Fibroblast of lung (primary cell): ENCODE results near the gene SF3B4. TPM values are rescaled to one million over a fixed set of nuclear protein-coding genes. Genes with fewer than 3 reads are reported as not detected.

Source experiments
- DNase-seq, 2 donors: peaks; one replicate each; pipeline versions ENCODE4 v3.0.0 to v3.0.0-alpha.2; 2010; ENCODE audit warnings: low read depth in 2 of 2
- H2AFZ ChIP-seq: 2 replicates; pipeline ENCODE4 v1.5.1; 2012; ENCODE audit warnings: low read length, control low read depth, inconsistent platforms
- H3K27ac ChIP-seq: 2 replicates; pipeline ENCODE4 v1.5.1; 2011; ENCODE audit warnings: low read length, control low read depth; ENCODE audit not compliant: insufficient read depth
- H3K27me3 ChIP-seq: 2 replicates; pipeline ENCODE4 v1.5.1; 2011; ENCODE audit warnings: mild to moderate bottlenecking, low read length; ENCODE audit not compliant: control insufficient read depth, insufficient read depth
- H3K36me3 ChIP-seq: 2 replicates; pipeline ENCODE4 v1.5.1; 2011; ENCODE audit warnings: low read length; ENCODE audit not compliant: control insufficient read depth, insufficient read depth
- H3K4me1 ChIP-seq: 2 replicates; pipeline ENCODE4 v1.5.1; 2011; ENCODE audit warnings: low read length; ENCODE audit not compliant: control insufficient read depth, insufficient read depth; ENCODE audit errors: extremely low read depth
- H3K4me2 ChIP-seq: 2 replicates; pipeline ENCODE4 v1.5.1; 2011; ENCODE audit warnings: low read length, control low read depth; ENCODE audit not compliant: insufficient read depth; ENCODE audit errors: extremely low read depth
- H3K4me3 ChIP-seq, 4 experiments: fragments of 200-600 bp in 1 of 4; sonication (generic) in 1 of 4; replicated peaks in 1 of 4; 2 replicates each; pipeline ENCODE4 v1.5.1; 2011 to 2016; ENCODE audit warnings: low read length in 4 of 4, low read depth in 3 of 4, mild to moderate bottlenecking in 3 of 4, control low read depth in 2 of 4, inconsistent platforms in 1 of 4, mixed read lengths in 1 of 4; ENCODE audit not compliant: insufficient read depth in 1 of 4; ENCODE audit errors: control extremely low read depth in 1 of 4
- H3K79me2 ChIP-seq: 2 replicates; pipeline ENCODE4 v1.5.1; 2012; ENCODE audit warnings: mild to moderate bottlenecking, low read length, inconsistent platforms; ENCODE audit not compliant: control insufficient read depth, insufficient read depth
- H3K9ac ChIP-seq: 2 replicates; pipeline ENCODE4 v1.5.1; 2011; ENCODE audit warnings: mild to moderate bottlenecking, low read length, control low read depth; ENCODE audit not compliant: insufficient read depth
- H3K9me3 ChIP-seq: 2 replicates; pipeline ENCODE4 v1.5.1; 2012; ENCODE audit warnings: low read depth, low read length; ENCODE audit not compliant: control insufficient read depth, insufficient read depth
- H4K20me1 ChIP-seq: 2 replicates; pipeline ENCODE4 v1.5.1; 2011; ENCODE audit warnings: low read length; ENCODE audit not compliant: control insufficient read depth, insufficient read depth; ENCODE audit errors: extremely low read depth
- CTCF ChIP-seq, 2 donors: IDR thresholded peaks in 1 of 2; conservative IDR thresholded peaks in 1 of 2; 1 replicate in 1 of 2; 2 replicates in 1 of 2; pipeline ENCODE4 v1.5.1; 2011 to 2012; ENCODE audit warnings: low read length in 2 of 2, control low read depth in 1 of 2, inconsistent platforms in 1 of 2, low read depth in 1 of 2, mild to moderate bottlenecking in 1 of 2
- EZH2 ChIP-seq: IDR thresholded peaks from 2 replicates; pipeline ENCODE4 v1.5.1; 2012; ENCODE audit warnings: low read length, control low read depth, mild to moderate bottlenecking; ENCODE audit errors: missing control alignments
- polyA plus RNA-seq, 2 donors: library from polyadenylated mRNA; depleted of rRNA in 1 of 2; stranded (reverse) in 1 of 2; unstranded in 1 of 2; fragments of >200 nt; gene quantifications; 2 replicates each; pipeline ENCODE4 v1.2.1, GENCODE V29; 2011 to 2012; ENCODE audit warnings: missing spikeins in 1 of 2
- total RNA-seq: library from RNA; depleted of rRNA; stranded (reverse); fragments of >200 nt; gene quantifications from 2 replicates; pipeline ENCODE4 v1.2.1, GENCODE V29; 2014

The SF3B4 gene
- total and polyA plus RNA-seq, 2 donors (not counting 1 experiment from before 2014, with no cell fraction given) = 9.9 to 29.9 TPM

GRCh38 chr1:149933208-149933607 is 5.6 kb upstream of the SF3B4 start:
- Histone ChIP-seq H4K20me1 (no peaks in the 10 kb centered on the region), H3K79me2 (peaks cover 3% of the 10 kb centered on the region), H3K9ac (no peak overlapping the region)

GRCh38 chr1:149932474-149932873 is 4.9 kb upstream of the SF3B4 start:
- no peak overlapping the region for H3K27ac ChIP-seq
- no peak overlapping the region for H3K4me2 ChIP-seq
- H3K4me3 ChIP-seq = no peak overlapping the region
- H2AFZ ChIP-seq = no peak overlapping the region
- no peaks in the 10 kb centered on the region for H3K27me3 ChIP-seq
- peaks cover 3% of the 10 kb centered on the region for H3K36me3 ChIP-seq
- H3K79me2 ChIP-seq = peaks cover 4% of the 10 kb centered on the region
- DNase-seq = no peak
- H3K4me1 ChIP-seq = peaks cover 15% of the 10 kb centered on the region
- H3K9ac ChIP-seq = no peak overlapping the region
- no peaks in the 10 kb centered on the region for H4K20me1 ChIP-seq
- H3K9me3 ChIP-seq = no peaks in the 10 kb centered on the region
- TF ChIP-seq CTCF (conservative IDR thresholded peaks at IDR 0.05 in 1 of 2, IDR thresholded peaks at IDR 0.05 in 1 of 2; ENCODE audit: low read depth in 1 of 2, low read length in 2 of 2) = no peak

More at GRCh38 chr1:149933208-149933607, 5.6 kb upstream of the SF3B4 start:
- Histone ChIP-seq H2AFZ (no peak overlapping the region), H3K36me3 (peaks cover 3% of the 10 kb centered on the region), H3K4me2 (no peak overlapping the region), H3K27ac (no peak overlapping the region), H3K4me1 (peaks cover 16% of the 10 kb centered on the region), H3K9me3 (no peaks in the 10 kb centered on the region), H3K4me3 (no peak overlapping the region), H3K27me3 (no peaks in the 10 kb centered on the region)
- no peak for DNase-seq
- no peak for TF ChIP-seq EZH2
- no peak for TF ChIP-seq CTCF (conservative IDR thresholded peaks at IDR 0.05 in 1 of 2, IDR thresholded peaks at IDR 0.05 in 1 of 2; ENCODE audit: low read depth in 1 of 2, low read length in 2 of 2)

- peaks cover 4% of the 10 kb centered on the region for H3K36me3 ChIP-seq
- no peaks in the 10 kb centered on the region for H4K20me1 ChIP-seq
- H3K4me1 ChIP-seq = peaks cover 8% of the 10 kb centered on the region
- no peak for TF ChIP-seq EZH2
- no peak for TF ChIP-seq CTCF (conservative IDR thresholded peaks at IDR 0.05 in 1 of 2, IDR thresholded peaks at IDR 0.05 in 1 of 2; ENCODE audit: low read depth in 1 of 2, low read length in 2 of 2)
- H3K9ac ChIP-seq = no peak overlapping the region
- peaks cover 16% of the 10 kb centered on the region for H3K79me2 ChIP-seq
- no peak overlapping the region for H3K4me3 ChIP-seq
- no peak overlapping the region for H3K4me2 ChIP-seq
- H3K9me3 ChIP-seq = no peaks in the 10 kb centered on the region
- H3K27ac ChIP-seq = no peak overlapping the region
- H2AFZ ChIP-seq = no peak overlapping the region
- no peaks in the 10 kb centered on the region for H3K27me3 ChIP-seq
- no peak for DNase-seq
These were observed 3.7 kb upstream of the SF3B4 start for GRCh38 chr1:149931212-149931790.
